HepG2 (cell line): Measurements from ENCODE around the gene MIPEP. TPM values are rescaled to one million over a fixed set of nuclear protein-coding genes. Genes with fewer than 3 reads are reported as not detected.

Experiments
- ATAC-seq: fragments of 200-7000 bp; cut with Tn5 transposase; 3 replicates; pipeline ENCODE4 v1.9.1; 2020; ENCODE audit warnings: mild to moderate bottlenecking, moderate library complexity
- BruUV-seq: library from RNA; stranded (reverse); fragments of 400-500 nt; replicated peaks from 2 replicates; lab custom pipeline; 2021; lab: Mats Ljungman, UMichigan
- CTCF ChIA-PET: fragments of 300-600 bp; formaldehyde crosslinking; extraction: SDS; loops from one replicate; lab custom pipeline; 2021; ENCODE audit warnings: low total read pairs, inconsistent platforms, low intra/inter-chr PET ratio; lab: Yijun Ruan, JAX
- POLR2A ChIA-PET: fragments of 350-600 bp; sonication (Branson Sonifier 250); formaldehyde crosslinking; loops from one replicate; lab custom pipeline; 2020; ENCODE audit warnings: antibody characterized with exemption, inconsistent platforms; lab: Yijun Ruan, JAX
- DNase-seq: peaks from one replicate; pipeline ENCODE4 v3.0.0-alpha.2; 2015; ENCODE audit warnings: low spot score
- FAIRE-seq: peaks from 3 replicates; lab custom pipeline; 2011; peaks lifted over from hg19 to GRCh38; lab: Jason Lieb, UNC
- H2AFZ ChIP-seq: one replicate; pipeline ENCODE4 v1.6.1; 2011; ENCODE audit warnings: low read length, inconsistent platforms
- H3K27ac ChIP-seq: fragments of 300-600 bp; 3 replicates; pipeline ENCODE4 v1.8.0; 2011; ENCODE audit warnings: mixed run types, mild to moderate bottlenecking, mixed read lengths, low read length, inconsistent platforms; ENCODE audit not compliant: insufficient read depth; ENCODE audit errors: extremely low read length
- H3K27me3 ChIP-seq, 2 experiments: fragments of 200-600 bp in 1 of 2; 2 replicates in 1 of 2; 3 replicates in 1 of 2; pipeline versions ENCODE4 v1.6.0 to v1.8.0; 2011; ENCODE audit warnings: low read length in 2 of 2, mild to moderate bottlenecking in 2 of 2, moderate library complexity in 2 of 2, inconsistent platforms in 1 of 2; ENCODE audit not compliant: insufficient read depth in 2 of 2, control insufficient read depth in 1 of 2
- H3K36me3 ChIP-seq, 2 experiments: fragments of 200-600 bp in 1 of 2; replicated peaks in 1 of 2; 2 replicates in 1 of 2; 3 replicates in 1 of 2; pipeline versions ENCODE4 v1.5.1 to v1.8.0; 2011; ENCODE audit warnings: low read length in 2 of 2, inconsistent platforms in 1 of 2; ENCODE audit not compliant: insufficient read depth in 2 of 2, control insufficient read depth in 1 of 2
- H3K4me1 ChIP-seq: 2 replicates; pipeline ENCODE4 v1.5.1; 2012; ENCODE audit warnings: low read length, inconsistent platforms; ENCODE audit not compliant: insufficient read depth
- H3K4me2 ChIP-seq: 2 replicates; pipeline ENCODE4 v1.6.0; 2011; ENCODE audit warnings: low read depth, low read length, inconsistent platforms
- H3K4me3 ChIP-seq, 3 experiments: fragments of 200-600 bp in 1 of 3; sonication (generic), shearing (Covaris generic) in 1 of 3; replicated peaks in 1 of 3; 2 replicates each; pipeline ENCODE4 v1.5.1; 2011 to 2016; ENCODE audit warnings: low read length in 3 of 3, inconsistent platforms in 2 of 3, low read depth in 2 of 3, mild to moderate bottlenecking in 2 of 3, control low read depth in 1 of 3, mixed read lengths in 1 of 3; ENCODE audit not compliant: insufficient read depth in 1 of 3
- H3K79me2 ChIP-seq: one replicate; pipeline ENCODE4 v1.6.1; 2011; ENCODE audit warnings: low read length, inconsistent platforms; ENCODE audit not compliant: insufficient read depth
- H3K9ac ChIP-seq: 2 replicates; pipeline ENCODE4 v1.6.0; 2011; ENCODE audit warnings: mild to moderate bottlenecking, low read depth, low read length, inconsistent platforms; ENCODE audit not compliant: insufficient read depth
- H3K9me3 ChIP-seq: 2 replicates; pipeline ENCODE4 v1.5.1; 2012; ENCODE audit warnings: mild to moderate bottlenecking, low read length
- H4K20me1 ChIP-seq: 2 replicates; pipeline ENCODE4 v1.6.0; 2011; ENCODE audit warnings: inconsistent platforms, mild to moderate bottlenecking, low read length, moderate library complexity; ENCODE audit not compliant: insufficient read depth
- BRD4 ChIP-seq: sonication (generic); formaldehyde crosslinking; IDR thresholded peaks from 2 replicates; pipeline ENCODE4 v1.4.0; 2020; ENCODE audit warnings: missing genetic modification reagents
- CERS6 ChIP-seq: sonication (generic); formaldehyde crosslinking; IDR thresholded peaks from 2 replicates; pipeline ENCODE4 v1.5.0; 2020; ENCODE audit warnings: missing genetic modification reagents
- CHD2 ChIP-seq: IDR thresholded peaks from 2 replicates; pipeline ENCODE4 v1.6.1; 2011; ENCODE audit warnings: low read depth, low read length, improper control_type of control experiment
- FOXO4 ChIP-seq: sonication (generic); formaldehyde crosslinking; conservative IDR thresholded peaks from 2 replicates; pipeline ENCODE4 v1.8.1; 2023; ENCODE audit warnings: missing genetic modification reagents
- ZBTB7B ChIP-seq: sonication (generic); formaldehyde crosslinking; IDR thresholded peaks from 2 replicates; pipeline ENCODE4 v1.4.0; 2020; ENCODE audit warnings: missing genetic modification reagents
- ZC3H4 ChIP-seq: sonication (generic); formaldehyde crosslinking; IDR thresholded peaks from 2 replicates; pipeline ENCODE4 v1.4.0; 2020; ENCODE audit warnings: missing genetic modification reagents, borderline replicate concordance
- ZNF275 ChIP-seq: sonication (generic); formaldehyde crosslinking; IDR thresholded peaks from 2 replicates; pipeline ENCODE4 v1.8.0; 2022; ENCODE audit warnings: missing genetic modification reagents, mild to moderate bottlenecking, inconsistent platforms, borderline replicate concordance
- WGBS: methylation state at CpG from one replicate; pipeline ENCODE4 v1.1.6; 2017; ENCODE audit warnings: low lambda C conversion rate; 5-methylcytosine and 5-hydroxymethylcytosine counted together
- in situ Hi-C: cut with HindIII; loops from 2 replicates; pipeline ENCODE4 v1.10.0; 2017; ENCODE audit warnings: low pct_unique_long_range_greater_than_20kb; ENCODE audit not compliant: extremely low pct_ligation_motif_present
- intact Hi-C: fragments of 100-400 bp; cut with micrococcal nuclease; formaldehyde crosslinking; loops from one replicate; pipeline ENCODE4 v1.10.0; 2022; ENCODE audit not compliant: unreplicated experiment
- polyA plus RNA-seq, 8 experiments: library from polyadenylated mRNA; depleted of rRNA in 3 of 8; stranded (reverse) in 7 of 8; unstranded in 1 of 8; fragments of >200 nt; fragmentation: Illumina TruSeq in 4 of 8; extraction: Trizol in 4 of 8; gene quantifications; 2 replicates each; pipeline versions ENCODE4 v1.2.1 to v1.2.3, GENCODE V29; 2011 to 2016; ENCODE audit warnings: low read depth in 4 of 8, missing spikeins in 1 of 8, mixed read lengths in 1 of 8; ENCODE audit not compliant: insufficient read depth in 1 of 8
- total RNA-seq, 5 experiments: library from RNA; depleted of rRNA; stranded (reverse); fragments of >200 nt; fragmentation: Illumina TruSeq; extraction: Trizol; gene quantifications; 2 replicates each; pipeline ENCODE4 v1.2.3, GENCODE V29; 2016; ENCODE audit warnings: low read depth in 1 of 5

The MIPEP gene
- total and polyA plus RNA-seq, 2 of the 13 experiments (the other 11 are each of a cell fraction or from before 2014, with no cell fraction given) = 9.3 to 24.1 TPM

- Histone ChIP-seq H3K4me3 (no peak overlapping the region), H2AFZ (no peak overlapping the region), H3K4me2 (no peak overlapping the region), H3K27me3 (no peaks in the 10 kb centered on the region), H3K79me2 (no peaks in the 10 kb centered on the region), H3K36me3 (no peaks in the 10 kb centered on the region), H3K9me3 (no peaks in the 10 kb centered on the region), H3K9ac (no peak overlapping the region), H3K4me1 (no peaks in the 10 kb centered on the region), H3K27ac (no peak overlapping the region), H4K20me1 (no peaks in the 10 kb centered on the region)
- BruUV-seq = no TSS peak
- in situ Hi-C loops (no loop called here), intact Hi-C loops (no loop called here)
- FAIRE-seq (no peak), DNase-seq (no peak), ATAC-seq (no peak)
- ChIA-PET CTCF (no interaction called here), POLR2A (no interaction called here)
- no peak for TF ChIP-seq ZC3H4 (CRISPR knock-in tag)
- no peak for TF ChIP-seq CHD2
- no peak for TF ChIP-seq ZNF275 (CRISPR knock-in tag)
- no peak for TF ChIP-seq FOXO4
- TF ChIP-seq CERS6 (CRISPR knock-in tag) = no peak
- no peak for TF ChIP-seq BRD4 (CRISPR knock-in tag)
- TF ChIP-seq ZBTB7B (CRISPR knock-in tag) = no peak
- 100% methylated on average over 1 of the region's 1 CpG for WGBS
Observed at GRCh38 chr13:23766939-23767338, 122.3 kb downstream of the MIPEP start.
